HepG2 (cell line): Measurements from ENCODE around the gene TFEB. TPM values are rescaled to one million over a fixed set of nuclear protein-coding genes. Genes with fewer than 3 reads are reported as not detected.
A peak's percentile ranks its signal among the peaks of the same experiment; 100 is the strongest.

ENCODE experiments used
- AGO2 ChIP-seq: fragments of 200-400 bp; formaldehyde crosslinking; optimal IDR thresholded peaks from 2 replicates; pipeline ENCODE3; 2017; ENCODE audit warnings: mild to moderate bottlenecking, low read depth, low read length, moderate library complexity
- ESRRA ChIP-seq: sonication (generic); formaldehyde crosslinking; IDR thresholded peaks from 2 replicates; pipeline ENCODE4 v1.5.1; 2020; ENCODE audit warnings: mild to moderate bottlenecking, low read depth, missing genetic modification reagents
- HOXA9 ChIP-seq: sonication (generic); formaldehyde crosslinking; IDR thresholded peaks from 2 replicates; pipeline ENCODE4 v1.8.1; 2022; ENCODE audit warnings: missing genetic modification reagents, mild to moderate bottlenecking, moderate library complexity, borderline replicate concordance
- SPEN ChIP-seq: sonication (generic); formaldehyde crosslinking; IDR thresholded peaks from 2 replicates; pipeline ENCODE4 v1.5.1; 2020; ENCODE audit warnings: low read depth, mild to moderate bottlenecking, missing genetic modification reagents
- TBX3 ChIP-seq: fragments of 450-650 bp; IDR thresholded peaks from 2 replicates; pipeline ENCODE4 v1.6.1; 2017; ENCODE audit warnings: antibody characterized with exemption, mild to moderate bottlenecking, inconsistent platforms, borderline replicate concordance
- TGIF2 ChIP-seq: IDR thresholded peaks from 2 replicates; pipeline ENCODE4 v1.6.1; 2016; ENCODE audit warnings: control low read depth, missing compliant biosample characterization
- TIGD3 ChIP-seq: sonication (generic); formaldehyde crosslinking; IDR thresholded peaks from 2 replicates; pipeline ENCODE4 v1.5.1; 2020; ENCODE audit warnings: mild to moderate bottlenecking, missing genetic modification reagents, borderline replicate concordance
- ZBTB7A ChIP-seq: sonication (generic); formaldehyde crosslinking; IDR thresholded peaks from 2 replicates; pipeline ENCODE4 v1.8.0; 2022; ENCODE audit warnings: mild to moderate bottlenecking, missing genetic modification reagents
- ZNF75D ChIP-seq: sonication (generic); formaldehyde crosslinking; IDR thresholded peaks from 2 replicates; pipeline ENCODE4 v1.8.1; 2023; ENCODE audit warnings: missing genetic modification reagents, mild to moderate bottlenecking, borderline replicate concordance
- ZNF772 ChIP-seq: sonication (generic); formaldehyde crosslinking; IDR thresholded peaks from 2 replicates; pipeline ENCODE4 v1.5.0; 2020; ENCODE audit warnings: mild to moderate bottlenecking, missing genetic modification reagents
- polyA plus RNA-seq, 8 experiments: library from polyadenylated mRNA; depleted of rRNA in 3 of 8; stranded (reverse) in 7 of 8; unstranded in 1 of 8; fragments of >200 nt; fragmentation: Illumina TruSeq in 4 of 8; extraction: Trizol in 4 of 8; gene quantifications; 2 replicates each; pipeline versions ENCODE4 v1.2.1 to v1.2.3, GENCODE V29; 2011 to 2016; ENCODE audit warnings: low read depth in 4 of 8, missing spikeins in 1 of 8, mixed read lengths in 1 of 8; ENCODE audit not compliant: insufficient read depth in 1 of 8
- total RNA-seq, 5 experiments: library from RNA; depleted of rRNA; stranded (reverse); fragments of >200 nt; fragmentation: Illumina TruSeq; extraction: Trizol; gene quantifications; 2 replicates each; pipeline ENCODE4 v1.2.3, GENCODE V29; 2016; ENCODE audit warnings: low read depth in 1 of 5
- TF ChIP-seq, protein P1 (sequence below): sonication (generic); formaldehyde crosslinking; IDR thresholded peaks from 2 replicates; pipeline ENCODE4 v1.5.0; 2020; ENCODE audit warnings: mild to moderate bottlenecking, missing genetic modification reagents
- TF ChIP-seq, protein P2 (sequence below): sonication (generic); formaldehyde crosslinking; IDR thresholded peaks from 2 replicates; pipeline ENCODE4 v1.4.0; 2020; ENCODE audit warnings: mild to moderate bottlenecking, missing genetic modification reagents
- TF ChIP-seq, protein P3 (sequence below): sonication (generic); formaldehyde crosslinking; IDR thresholded peaks from 2 replicates; pipeline ENCODE4 v1.4.0; 2020; ENCODE audit warnings: missing genetic modification reagents
- TF ChIP-seq, protein P4 (sequence below): sonication (generic); formaldehyde crosslinking; IDR thresholded peaks from 2 replicates; pipeline ENCODE4 v1.4.0; 2020; ENCODE audit warnings: missing genetic modification reagents, borderline replicate concordance

The TFEB gene
- total and polyA plus RNA-seq, 2 of the 13 experiments (the other 11 are each of a cell fraction or from before 2014, with no cell fraction given), result 13.3 to 18.7 TPM

GRCh38 chr6:41740366-41741162 is 5.2 kb upstream of the TFEB start (continued):
- TF ChIP-seq, protein P1, sequence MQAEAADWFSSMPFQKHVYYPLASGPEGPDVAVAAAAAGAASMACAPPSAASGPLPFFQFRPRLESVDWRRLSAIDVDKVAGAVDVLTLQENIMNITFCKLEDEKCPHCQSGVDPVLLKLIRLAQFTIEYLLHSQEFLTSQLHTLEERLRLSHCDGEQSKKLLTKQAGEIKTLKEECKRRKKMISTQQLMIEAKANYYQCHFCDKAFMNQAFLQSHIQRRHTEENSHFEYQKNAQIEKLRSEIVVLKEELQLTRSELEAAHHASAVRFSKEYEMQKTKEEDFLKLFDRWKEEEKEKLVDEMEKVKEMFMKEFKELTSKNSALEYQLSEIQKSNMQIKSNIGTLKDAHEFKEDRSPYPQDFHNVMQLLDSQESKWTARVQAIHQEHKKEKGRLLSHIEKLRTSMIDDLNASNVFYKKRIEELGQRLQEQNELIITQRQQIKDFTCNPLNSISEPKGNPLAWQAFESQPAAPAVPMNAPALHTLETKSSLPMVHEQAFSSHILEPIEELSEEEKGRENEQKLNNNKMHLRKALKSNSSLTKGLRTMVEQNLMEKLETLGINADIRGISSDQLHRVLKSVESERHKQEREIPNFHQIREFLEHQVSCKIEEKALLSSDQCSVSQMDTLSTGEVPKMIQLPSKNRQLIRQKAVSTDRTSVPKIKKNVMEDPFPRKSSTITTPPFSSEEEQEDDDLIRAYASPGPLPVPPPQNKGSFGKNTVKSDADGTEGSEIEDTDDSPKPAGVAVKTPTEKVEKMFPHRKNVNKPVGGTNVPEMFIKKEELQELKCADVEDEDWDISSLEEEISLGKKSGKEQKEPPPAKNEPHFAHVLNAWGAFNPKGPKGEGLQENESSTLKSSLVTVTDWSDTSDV (CRISPR knock-in tag), result 0 out of 2 replicates have a peak, but pooled peaks have one; percentile 35
- TF ChIP-seq ESRRA (CRISPR knock-in tag) (no peak), SPEN (CRISPR knock-in tag) (0 out of 2 replicates have a peak, but pooled peaks have one; percentile 23), ZNF75D (CRISPR knock-in tag) (no peak), TGIF2 (CRISPR knock-in tag) (0 out of 2 replicates have a peak, but pooled peaks have one; percentile 45), ZNF772 (CRISPR knock-in tag) (no peak), TBX3 (no peak), HOXA9 (no peak), AGO2 (no peak), ZBTB7A (CRISPR knock-in tag) (no peak), TIGD3 (CRISPR knock-in tag) (no peak)
- TF ChIP-seq, protein P2, sequence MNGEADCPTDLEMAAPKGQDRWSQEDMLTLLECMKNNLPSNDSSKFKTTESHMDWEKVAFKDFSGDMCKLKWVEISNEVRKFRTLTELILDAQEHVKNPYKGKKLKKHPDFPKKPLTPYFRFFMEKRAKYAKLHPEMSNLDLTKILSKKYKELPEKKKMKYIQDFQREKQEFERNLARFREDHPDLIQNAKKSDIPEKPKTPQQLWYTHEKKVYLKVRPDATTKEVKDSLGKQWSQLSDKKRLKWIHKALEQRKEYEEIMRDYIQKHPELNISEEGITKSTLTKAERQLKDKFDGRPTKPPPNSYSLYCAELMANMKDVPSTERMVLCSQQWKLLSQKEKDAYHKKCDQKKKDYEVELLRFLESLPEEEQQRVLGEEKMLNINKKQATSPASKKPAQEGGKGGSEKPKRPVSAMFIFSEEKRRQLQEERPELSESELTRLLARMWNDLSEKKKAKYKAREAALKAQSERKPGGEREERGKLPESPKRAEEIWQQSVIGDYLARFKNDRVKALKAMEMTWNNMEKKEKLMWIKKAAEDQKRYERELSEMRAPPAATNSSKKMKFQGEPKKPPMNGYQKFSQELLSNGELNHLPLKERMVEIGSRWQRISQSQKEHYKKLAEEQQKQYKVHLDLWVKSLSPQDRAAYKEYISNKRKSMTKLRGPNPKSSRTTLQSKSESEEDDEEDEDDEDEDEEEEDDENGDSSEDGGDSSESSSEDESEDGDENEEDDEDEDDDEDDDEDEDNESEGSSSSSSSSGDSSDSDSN (CRISPR knock-in tag), result 0 out of 2 replicates have a peak, but pooled peaks have one; percentile 11
- TF ChIP-seq, protein P3, sequence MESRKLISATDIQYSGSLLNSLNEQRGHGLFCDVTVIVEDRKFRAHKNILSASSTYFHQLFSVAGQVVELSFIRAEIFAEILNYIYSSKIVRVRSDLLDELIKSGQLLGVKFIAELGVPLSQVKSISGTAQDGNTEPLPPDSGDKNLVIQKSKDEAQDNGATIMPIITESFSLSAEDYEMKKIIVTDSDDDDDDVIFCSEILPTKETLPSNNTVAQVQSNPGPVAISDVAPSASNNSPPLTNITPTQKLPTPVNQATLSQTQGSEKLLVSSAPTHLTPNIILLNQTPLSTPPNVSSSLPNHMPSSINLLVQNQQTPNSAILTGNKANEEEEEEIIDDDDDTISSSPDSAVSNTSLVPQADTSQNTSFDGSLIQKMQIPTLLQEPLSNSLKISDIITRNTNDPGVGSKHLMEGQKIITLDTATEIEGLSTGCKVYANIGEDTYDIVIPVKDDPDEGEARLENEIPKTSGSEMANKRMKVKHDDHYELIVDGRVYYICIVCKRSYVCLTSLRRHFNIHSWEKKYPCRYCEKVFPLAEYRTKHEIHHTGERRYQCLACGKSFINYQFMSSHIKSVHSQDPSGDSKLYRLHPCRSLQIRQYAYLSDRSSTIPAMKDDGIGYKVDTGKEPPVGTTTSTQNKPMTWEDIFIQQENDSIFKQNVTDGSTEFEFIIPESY (CRISPR knock-in tag), result 0 out of 2 replicates have a peak, but pooled peaks have one; percentile 18
- TF ChIP-seq, protein P4, sequence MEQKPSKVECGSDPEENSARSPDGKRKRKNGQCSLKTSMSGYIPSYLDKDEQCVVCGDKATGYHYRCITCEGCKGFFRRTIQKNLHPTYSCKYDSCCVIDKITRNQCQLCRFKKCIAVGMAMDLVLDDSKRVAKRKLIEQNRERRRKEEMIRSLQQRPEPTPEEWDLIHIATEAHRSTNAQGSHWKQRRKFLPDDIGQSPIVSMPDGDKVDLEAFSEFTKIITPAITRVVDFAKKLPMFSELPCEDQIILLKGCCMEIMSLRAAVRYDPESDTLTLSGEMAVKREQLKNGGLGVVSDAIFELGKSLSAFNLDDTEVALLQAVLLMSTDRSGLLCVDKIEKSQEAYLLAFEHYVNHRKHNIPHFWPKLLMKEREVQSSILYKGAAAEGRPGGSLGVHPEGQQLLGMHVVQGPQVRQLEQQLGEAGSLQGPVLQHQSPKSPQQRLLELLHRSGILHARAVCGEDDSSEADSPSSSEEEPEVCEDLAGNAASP (CRISPR knock-in tag), result no peak
